HG03442 (cell line): ENCODE results near the gene TWNK.
A peak's percentile ranks its signal among the peaks of the same experiment; 100 is the strongest.

Source experiments
- ATAC-seq: cut with Tn5 transposase; IDR thresholded peaks from one replicate; pipeline ENCODE4 v1.9.1; 2021; ENCODE audit warnings: mild to moderate bottlenecking, moderate library complexity; ENCODE audit not compliant: unreplicated experiment

TWNK gene

DNA sequence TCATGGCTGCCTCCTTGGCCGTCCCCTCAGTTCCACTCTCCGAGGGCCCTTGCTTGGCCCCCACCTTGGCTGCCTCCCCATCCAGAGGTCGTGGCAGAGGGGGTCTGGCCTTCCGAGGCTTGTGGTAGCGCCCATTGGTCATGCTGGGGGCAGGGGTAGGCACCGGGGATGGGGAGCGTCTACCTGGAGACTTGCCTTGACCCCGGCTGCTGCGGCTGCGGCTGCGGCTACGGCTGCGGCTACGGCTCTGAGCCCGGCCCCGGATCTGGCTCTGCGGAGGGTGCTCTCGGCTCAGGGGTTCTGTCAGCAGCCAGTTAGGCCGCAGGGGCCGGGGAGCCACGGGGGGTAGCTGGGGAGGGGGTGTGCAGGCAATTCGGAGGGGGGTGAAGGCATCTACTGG, 23.0 kb downstream of the TWNK start:
- no peak for ATAC-seq

DNA sequence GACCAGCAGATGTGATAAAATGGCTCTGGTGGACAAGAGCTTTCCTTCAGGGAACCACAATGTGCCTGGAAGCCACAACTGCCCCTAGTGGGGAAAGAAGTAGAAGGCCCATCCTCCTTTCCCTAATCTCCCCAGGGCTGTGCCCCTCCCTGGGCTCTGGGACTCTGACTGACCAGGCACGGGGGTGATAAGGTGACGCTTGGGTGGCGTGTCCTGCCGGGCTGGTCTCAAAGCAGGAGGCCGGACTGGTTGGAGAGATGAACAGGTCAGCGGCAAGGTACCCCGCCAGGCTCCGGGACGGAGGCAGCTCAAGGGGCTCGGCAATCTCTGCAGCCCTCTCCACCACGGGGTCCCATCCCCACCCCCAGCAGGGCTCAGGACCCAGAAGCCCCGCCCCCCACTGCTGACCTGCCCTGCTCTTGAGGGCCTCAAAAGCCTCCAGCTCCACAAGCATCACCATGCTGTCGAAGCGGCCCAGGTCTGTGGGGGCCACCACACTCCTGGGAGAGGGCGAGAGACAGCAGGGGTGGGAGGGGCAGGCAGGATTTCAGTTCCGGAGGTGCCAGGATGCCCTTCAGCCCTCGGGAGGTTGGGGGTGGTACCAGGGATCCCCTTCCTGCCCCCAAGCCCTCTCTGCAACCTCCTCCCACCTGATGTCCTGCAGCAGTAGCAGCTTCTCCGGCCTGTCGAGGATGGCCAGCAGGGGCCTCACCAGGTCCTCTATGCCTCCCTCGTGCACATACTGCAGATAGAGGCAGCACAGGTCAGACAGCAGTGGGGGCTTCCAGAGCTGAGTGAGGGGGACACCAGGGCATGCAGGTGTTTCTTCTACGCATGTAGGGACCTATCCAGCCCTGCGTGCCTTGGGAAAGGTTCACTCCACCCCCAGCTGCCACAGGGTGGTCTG, 24.4 kb downstream of the TWNK start:
- no peak for ATAC-seq

DNA sequence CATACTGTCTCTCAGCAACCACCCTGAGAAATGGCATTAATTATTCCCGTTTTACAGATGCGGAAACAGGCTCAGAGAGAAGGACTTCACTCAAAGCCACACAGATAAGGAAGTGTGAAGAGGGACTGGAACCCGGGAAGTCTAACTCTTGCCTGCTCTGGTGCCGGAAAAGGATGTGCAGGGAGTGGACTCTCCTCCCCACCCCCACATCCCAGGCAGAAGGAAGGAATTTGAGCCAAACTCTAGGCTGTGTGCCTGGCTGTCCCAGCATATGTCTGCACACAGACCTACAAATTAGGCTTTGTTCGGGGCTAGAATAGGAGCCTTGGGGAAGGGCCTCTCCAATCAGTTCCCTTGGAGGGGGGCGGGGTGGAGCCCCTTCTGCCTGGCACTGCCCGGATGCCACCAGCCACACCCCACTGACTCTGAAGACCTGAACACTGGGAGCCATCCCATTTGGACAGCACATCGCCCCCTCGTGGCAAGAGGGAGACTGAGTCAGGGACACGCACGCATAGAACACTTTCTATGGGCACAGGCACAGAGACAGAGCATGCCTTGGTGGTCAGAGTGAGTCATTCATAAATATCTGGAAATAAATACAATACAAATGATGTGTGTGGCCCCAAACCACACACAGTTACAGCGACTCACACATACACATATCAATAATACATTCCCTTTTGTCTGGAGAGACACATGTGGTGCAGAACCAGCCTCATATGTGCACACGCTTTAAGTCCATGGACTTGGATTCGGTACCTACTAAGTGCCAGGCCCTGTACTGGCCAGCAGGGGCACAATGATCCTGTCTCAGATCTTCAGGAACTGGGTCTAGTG, 25.4 kb downstream of the TWNK start:
- peak; percentile 86 for ATAC-seq

- no peak for ATAC-seq
Measured at GRCh38 chr10:101013365-101013825, 26.1 kb downstream of the TWNK start.

DNA sequence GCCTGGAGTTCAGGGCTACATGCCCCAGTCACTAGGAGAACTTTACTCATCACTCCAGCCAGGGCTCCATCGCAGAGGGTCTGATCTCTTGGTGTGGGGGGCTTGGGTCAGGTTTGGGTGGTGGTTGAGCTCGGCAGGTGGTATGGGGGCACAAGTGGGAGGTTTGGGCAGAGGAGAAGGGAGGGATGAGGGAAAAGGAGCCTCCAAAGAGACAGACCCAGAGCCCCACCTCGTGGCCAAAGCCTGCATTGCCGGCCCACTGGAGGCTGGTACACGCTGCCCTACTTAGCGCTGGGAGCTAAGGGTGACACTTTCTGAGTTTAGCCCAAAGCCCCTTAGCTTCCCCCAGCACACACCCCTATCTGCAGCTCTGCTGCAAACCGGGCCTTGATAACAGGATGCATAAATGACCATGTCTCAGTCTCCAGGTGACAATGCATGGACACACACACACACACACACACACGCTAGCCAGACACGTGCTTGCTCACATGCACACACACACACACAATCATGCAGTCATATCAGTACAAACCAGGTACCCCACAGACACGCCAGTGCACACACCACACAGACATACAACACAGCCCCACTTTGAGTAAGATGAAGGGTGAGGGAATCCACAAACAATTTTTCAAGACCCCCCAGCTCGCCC, 27.0 kb downstream of the TWNK start:
- no peak for ATAC-seq

DNA sequence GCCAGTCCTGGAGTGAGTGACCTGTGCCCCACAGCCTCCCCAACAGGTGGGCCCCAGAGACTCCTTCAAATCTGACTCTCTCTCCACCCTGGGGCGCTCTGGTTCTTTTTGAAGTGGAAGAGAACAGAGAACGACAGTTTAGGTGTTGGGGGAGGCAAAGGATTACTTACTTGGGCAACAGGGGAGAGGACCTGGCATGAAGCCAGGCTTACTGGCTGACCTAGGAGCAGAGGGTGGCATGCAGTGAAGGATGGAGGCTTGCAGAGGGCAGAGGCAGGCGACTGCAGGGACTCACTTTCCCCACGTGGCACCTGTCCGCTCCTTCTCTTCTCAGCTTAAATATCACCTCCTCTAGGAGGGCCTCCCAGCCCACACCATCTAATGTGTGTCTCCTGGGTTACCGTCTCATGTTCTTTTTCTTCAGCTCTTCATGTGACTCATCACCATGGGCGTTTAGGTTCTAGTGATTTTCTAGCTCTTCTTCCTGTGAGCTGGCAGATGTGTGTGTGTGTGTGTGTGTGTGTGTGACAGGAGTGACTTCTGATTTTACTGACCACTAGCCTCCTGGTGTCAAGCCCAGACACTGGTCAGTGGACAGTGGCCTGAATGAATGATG, 27.7 kb downstream of the TWNK start:
- ATAC-seq, result no peak

GRCh38 chr10:101015582-101015973, 28.2 kb downstream of the TWNK start:
- no peak for ATAC-seq

DNA sequence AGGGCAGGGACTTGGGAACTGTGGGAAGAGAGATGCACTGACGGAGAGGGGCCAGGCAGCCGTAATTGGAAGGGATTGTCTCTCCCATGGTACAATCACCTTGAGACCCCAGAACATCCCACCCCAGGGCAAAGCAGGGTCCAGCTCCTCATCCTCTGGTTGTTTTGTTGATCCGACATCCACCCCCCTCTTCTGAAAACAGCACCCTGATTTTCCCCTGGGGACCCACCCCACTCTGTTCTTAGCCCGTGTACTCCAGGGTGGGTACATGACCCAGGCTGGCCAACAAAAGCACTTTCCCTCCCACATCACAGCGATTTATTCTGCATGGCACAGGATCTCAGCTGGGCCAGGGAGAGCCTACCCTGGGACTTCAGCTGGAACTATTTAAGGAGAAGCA, 29.5 kb downstream of the TWNK start:
- ATAC-seq, result no peak

DNA sequence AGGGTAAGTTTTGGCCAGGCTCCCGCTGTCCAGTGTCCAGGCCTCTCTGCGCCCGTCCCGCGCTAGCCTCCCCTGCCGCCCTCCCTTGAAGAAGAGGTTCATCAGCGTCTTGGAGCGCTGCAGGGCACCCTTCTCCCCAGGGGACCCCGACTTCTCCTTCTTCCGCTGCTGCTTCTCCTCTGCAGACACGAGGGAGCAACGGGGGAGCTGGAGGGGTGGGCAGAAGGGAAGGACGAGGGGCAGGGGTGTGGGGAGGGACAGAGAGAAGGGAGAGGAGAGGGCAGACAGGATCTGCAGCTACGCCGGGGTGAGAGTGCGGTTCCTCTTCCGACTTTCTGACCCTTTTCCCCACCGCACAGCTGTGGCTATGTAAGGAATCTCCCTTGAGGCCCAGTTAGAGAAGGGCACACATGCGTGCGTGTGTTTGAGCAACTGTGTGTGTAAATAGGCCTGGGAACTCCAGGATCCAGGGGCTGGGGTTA, 30.8 kb downstream of the TWNK start:
- no peak for ATAC-seq

DNA sequence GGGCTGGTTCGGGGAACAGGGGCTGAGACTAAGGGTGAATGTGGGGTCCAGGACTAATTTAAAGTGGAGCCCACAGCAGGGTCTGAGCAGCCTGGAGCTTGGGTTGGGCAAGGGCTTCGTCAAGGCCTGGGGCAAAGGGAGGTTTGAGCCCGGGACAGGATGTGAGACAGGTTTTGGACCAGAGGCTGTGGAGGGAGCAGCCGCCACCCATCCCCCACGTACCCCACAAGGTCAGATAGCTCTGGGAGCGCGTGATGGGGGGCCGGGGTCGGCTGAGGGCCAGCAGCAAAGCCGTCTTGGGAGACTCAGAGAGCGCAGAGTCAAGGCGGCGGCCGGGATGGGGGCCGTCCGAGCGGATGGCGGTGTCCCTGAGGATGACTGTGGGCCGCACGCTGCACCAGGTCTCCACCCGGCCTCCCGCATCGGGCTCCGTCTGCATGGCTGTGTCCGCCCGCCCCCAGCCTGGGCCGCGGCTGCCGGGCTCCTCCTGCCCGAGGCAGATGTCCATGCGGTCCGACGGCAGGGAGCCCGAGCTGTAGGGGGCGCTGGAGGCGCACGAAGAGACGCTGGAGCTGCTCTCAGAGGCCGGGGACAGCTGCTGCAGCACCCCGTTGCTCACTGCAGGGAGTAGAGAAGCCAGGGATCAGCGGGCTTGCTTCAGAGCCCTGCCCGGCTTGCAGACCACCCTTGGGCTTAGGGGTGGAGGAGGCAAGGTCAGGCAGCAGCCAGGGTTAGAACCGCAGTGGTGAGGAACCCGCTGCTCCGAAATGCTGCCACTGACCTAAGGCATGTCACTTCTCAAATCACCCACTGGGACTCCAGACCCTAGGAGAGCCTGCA, 31.5 kb downstream of the TWNK start:
- no peak for ATAC-seq

DNA sequence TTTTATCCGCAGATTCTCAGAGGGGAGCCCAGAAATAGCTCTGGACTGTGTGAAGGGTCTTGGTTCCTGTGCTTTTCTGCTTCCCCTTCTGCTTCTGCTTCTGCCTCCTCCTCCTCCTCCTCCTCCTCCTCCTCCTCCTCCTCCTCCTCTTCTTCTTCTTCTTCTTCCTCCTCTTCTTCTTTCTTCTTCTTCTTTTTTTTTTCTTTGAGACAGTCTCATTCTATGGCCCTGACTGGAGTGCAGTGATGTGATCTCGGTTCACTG, 32.0 kb downstream of the TWNK start:
- ATAC-seq, result no peak

DNA sequence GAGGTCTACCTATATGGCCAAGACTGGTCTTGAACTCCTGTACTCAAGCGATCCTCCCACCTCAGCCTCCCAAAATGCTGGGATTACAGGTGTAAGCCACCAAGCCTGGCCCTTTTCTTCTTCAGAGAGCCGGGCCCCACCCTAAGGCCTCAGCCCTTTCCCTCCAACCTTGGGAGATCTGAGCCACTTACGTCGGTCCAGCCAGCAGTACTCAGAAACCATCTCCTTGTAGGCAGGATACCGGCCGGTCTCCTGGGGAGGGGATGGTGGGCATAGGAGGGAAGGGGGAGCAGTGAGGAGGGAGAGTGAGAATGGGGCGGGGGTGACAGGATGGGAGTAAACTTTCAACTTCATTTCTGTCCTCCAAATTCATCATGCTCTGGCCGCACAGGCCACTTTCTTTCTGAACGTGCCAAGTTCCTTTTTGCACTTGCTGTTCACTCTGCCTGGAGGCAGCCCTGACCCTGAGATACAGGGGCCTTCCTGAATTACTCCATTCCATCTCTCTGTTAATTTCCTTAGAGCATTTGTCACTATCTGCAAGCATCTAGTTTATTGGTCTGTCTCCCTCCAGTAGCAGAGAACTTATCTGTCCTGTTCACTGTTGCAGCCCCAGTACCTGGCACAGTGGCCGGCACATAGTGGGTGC, 33.2 kb downstream of the TWNK start:
- ATAC-seq, result no peak

DNA sequence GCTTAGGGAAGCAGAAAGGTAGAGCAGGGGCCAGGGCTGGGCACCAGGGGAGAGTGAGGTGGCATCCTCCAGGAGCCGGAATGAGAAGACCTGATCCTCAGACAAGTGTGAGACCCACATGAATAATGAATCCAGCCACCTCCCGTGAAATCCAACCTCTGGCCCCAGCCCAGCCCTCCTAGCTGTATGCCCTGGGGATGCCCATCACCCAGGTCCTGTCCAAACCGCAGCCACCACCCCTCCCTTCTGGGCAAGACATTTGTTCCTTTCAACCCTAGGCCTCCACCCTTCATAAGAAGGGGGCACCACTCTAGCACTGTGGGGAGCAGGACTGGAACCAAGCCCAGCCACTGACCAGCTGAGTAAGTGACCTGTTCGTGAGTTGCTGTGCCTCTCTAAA, 33.9 kb downstream of the TWNK start:
- no peak for ATAC-seq

- no peak for ATAC-seq
Measured at GRCh38 chr10:101021692-101022251, 34.4 kb downstream of the TWNK start.

DNA sequence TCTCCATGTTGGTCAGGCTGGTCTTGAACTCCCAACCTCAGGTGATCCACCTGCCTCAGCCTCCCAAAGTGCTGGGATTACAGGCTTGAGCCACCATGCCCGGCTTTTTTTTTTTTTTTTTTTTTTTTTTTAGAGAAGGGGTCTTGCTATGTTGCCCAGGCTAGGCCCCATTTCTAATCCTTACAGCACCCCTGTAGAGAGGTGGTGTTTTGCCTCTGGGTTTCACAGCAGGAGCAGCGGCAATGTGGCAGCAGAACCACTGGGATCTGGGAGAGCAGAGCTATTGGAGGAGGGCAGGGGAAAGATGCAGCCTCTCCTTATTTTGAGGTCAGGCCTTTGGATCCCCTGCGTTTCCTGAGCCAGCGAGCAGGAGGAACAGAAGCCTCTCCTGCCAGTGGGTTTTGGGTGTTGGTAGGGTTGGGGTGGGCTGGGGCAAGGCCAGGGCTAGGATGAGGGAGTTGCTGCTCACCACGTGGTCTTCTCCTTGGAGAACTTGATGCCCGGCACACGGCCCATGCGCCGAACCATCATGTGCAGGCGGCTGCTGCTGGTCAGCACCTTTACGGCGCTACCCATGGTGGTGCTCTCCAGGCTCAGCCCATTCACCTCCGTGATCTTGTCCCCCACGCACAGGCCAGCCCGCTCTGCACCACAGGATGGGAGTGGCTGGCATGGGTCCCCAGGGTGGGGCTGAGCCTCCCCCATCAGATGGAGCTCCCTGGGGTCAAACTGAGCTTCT, 35.8 kb downstream of the TWNK start:
- no peak for ATAC-seq

DNA sequence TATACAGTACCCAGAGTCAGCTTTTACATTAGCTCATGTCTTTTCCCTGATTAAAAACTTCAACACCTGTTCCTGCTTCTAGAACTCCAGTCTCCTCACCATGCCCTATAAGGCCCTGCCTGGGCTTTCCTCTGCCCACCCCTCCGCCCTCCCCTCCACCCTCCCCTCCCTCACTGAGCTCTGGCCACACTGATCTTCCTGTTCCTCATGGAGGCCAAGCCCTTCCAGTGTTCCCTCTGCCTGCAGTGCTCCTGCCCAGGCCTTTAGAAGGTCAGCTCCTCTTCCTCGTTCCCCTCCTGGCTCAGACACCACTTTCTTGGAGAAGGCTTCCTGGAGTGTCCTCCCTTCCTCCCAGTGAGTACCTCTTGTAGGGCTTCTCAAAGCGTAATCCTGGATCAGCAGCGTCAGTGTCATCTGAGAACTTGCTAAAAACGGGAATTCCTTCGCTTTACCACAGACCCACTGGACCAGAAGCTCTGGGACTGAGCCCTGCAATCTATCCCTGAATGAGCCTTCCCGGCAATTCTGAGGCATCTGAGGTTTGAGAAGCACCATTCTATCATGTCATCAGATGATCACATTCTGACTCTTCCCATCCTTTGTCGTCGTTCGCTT, 39.9 kb downstream of the TWNK start:
- no peak for ATAC-seq

GRCh38 chr10:101028446-101029337, 41.3 kb downstream of the TWNK start:
- no peak for ATAC-seq
